GM21526 (cell line): ENCODE results near the gene MEIS2.

Experiments
- ATAC-seq: cut with Tn5 transposase; IDR thresholded peaks from one replicate; pipeline ENCODE4 v1.9.1; 2021; ENCODE audit warnings: moderate library complexity; ENCODE audit not compliant: unreplicated experiment, low FRiP score

MEIS2 gene

DNA sequence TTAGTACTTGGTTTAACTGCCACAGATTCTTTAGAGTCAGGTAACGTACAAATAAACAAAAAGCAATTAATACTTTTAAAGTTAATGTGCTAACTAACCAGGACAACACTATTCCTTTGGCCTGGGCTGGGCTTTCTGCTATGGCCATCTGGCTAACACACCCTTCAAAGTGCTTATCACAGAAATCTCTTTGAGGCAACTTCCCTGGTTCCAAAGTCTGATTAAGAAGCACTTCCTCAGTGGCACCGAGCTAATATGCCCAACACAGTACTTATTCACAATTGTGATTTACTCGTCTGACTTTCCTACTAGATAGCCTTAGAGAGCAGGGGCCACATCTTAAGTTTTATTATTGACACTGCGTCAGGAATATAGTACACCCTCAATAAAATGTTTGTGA is 191.4 kb downstream of the MEIS2 start:
- ATAC-seq, result no peak

DNA sequence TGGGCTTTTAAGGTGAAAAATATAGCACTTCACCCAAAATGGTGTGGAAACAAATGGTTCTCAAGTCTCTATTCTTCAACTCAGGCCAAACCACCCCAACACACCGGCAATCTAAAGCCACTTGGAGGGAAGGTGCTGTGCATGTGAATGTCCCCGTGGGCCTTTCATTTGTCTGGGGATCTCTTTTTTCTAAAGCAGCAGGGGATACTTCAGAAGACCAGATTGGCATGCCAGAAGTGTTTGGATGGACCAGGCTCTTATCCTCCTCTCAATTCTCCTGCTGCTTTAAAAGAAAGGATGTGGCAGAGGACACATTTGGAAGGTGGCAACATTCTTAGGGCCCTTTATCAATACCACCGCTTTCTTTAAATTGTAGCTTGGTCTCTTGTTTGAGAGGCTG is 193.1 kb downstream of the MEIS2 start:
- no peak for ATAC-seq

DNA sequence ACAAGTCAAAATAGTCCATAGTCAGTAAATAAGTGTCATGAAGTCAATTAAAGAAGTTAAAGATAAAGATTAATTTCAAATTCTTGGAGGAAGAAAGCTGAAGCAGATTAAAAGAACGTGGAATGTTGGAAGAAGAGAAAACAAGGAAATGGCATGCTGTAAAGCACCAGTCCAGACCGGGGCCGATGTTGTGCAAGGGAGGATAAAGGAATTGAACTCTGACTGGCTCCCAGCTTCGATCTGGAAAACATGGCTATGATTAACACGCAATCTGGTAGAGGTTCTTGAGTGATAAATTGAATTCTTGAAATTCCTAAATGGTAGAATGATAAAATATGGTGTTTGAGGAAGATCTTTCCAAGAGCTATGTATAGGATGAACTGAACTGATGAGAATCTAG is 194.4 kb downstream of the MEIS2 start:
- ATAC-seq, result no peak

DNA sequence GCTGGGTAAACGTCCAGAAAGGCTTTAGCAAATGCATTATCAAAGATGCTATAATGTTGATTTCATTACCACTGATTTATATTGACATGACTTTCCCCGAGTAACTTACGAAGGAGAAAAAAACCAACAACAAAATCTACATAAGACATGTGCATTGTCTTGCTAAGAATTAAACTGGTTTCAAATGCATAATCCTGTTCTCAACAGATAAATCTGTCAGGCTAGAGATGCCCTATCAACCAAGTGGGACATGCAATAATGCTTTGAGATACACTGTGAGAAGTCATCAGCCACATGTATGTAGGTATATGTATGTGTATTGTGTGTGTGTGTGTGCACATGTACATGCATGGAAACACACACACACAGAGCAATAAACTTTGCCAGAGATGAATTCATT is 195.6 kb downstream of the MEIS2 start:
- no peak for ATAC-seq

DNA sequence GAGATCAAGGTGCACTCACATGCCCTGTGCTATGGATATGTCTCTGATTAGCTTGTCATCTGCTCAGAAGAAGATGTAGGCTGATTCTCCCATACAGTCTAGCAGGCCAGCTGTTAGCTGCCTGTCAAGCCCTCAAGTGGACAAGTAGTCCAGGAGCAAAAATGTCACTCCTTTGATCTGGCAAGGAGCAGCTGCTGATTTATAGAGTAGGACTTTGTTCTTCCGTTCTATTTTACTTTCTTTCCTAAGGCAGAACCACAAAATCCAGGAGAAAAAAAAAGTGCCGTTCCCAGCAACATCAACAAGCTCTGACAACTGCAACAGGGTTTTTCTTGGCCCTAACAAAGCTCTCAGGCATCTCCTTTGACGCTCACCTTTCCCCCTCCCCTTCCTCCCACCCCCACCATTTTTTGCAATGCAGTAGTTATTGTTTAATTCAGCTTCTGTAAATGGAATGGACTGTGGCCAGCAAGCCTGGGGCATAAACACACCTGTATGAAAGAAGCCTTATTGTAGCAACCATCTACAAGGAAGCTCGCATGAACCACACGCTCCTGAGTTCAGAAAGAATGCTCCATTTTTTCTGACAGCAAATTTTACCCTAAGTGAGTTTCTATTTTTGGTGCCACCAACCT is 196.3 kb downstream of the MEIS2 start:
- no peak for ATAC-seq

DNA sequence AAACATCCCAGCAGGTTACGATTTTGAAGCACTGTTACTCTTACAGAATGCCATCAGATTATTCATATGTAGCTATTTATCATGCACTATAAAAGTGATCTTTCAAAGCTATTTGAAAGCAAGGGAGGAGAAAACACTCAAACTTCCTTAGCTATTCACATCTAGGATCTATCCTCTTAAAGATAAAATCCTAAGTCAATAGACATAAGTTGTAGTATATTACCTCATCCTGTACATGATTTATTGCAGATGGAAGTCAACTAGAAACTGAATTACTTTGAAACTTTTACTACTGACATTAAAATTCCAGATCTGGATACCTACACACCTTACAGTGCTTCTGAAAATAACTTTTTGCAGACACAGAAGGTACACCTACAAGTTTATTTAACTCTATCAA is 197.2 kb downstream of the MEIS2 start:
- ATAC-seq, result no peak

DNA sequence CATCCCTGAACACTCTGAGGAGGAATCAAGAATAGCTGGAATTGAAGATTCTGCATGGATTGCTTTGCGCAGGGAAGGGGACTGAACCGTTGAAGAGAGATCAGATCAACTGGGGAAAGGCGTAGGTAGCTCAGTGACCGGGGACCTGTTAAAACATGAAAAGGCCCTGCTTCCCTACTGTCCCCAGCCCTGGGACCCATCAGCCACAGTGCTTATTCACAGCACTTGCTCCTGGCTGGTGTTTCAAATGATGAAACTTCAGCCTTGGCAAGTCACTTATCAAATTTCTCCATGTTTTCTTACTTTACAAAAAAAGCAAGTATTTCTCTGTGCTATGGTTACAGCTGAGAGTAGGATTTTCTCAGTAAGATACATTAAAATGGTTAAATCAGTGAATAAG is 199.3 kb downstream of the MEIS2 start:
- ATAC-seq, result no peak

DNA sequence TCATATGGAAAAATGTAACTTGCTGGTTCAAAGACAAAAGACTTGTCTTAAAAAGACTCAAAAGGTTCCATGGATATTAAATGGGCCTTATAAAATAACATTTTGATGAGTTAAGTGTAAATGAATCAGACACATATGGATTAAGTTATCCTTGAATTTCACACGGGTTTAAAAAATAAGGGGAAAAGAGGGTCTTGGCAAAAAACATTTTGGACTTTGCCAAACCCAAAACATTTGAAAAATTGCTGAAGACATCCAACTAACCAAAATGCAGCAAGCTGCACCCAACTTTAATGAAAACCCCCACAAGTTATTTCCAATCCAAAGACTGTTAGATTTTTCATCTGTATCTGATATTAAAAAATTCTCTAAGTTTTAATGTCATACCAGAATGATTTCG is 200.7 kb downstream of the MEIS2 start:
- no peak for ATAC-seq

DNA sequence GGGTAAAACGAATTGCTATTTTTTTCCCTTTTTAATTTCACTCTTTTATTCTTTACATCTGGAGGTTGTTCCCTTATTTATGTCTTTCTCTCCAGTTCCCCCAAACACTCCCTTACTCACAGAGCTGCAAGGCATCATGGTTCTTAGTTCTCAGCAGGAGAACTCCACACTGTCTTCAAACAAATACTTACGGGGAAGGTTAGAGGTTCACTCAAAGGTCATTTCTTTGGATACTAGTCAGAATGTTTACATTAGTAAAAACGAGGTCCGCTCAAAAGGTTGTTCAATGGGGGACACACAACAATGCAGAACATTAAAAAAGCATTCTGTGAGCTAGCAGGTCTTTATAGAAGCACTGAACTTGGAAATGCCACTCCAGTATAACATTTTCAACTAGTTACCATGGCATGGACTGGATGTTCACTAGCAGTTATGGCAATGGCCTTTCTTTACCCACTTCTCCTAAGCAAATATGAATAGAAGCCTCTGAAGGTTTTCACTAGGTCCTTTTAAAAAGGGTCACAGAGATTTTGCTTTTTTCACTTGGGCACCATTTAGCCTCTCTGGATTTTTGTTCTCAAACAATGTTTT is 201.7 kb downstream of the MEIS2 start:
- ATAC-seq, result no peak

DNA sequence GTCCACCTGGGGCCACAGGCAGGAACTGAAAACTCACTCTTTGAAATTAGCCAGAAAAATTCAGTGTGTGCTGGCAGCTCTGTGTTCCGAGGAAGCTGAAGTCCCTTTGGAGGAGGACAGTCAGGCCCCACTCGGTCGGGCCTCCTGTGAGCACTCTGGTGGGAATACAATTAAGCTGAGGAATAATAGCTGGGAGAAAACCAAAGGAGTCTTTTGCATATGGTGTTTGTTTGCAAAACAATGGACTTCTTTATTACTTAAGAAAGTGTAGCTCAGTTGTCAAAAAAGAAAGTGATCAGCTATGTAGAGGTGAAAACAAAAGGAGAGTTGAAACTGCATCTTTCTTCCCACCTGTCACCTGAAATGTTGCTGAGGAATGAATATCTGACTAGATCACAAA is 202.5 kb downstream of the MEIS2 start:
- ATAC-seq, result no peak

DNA sequence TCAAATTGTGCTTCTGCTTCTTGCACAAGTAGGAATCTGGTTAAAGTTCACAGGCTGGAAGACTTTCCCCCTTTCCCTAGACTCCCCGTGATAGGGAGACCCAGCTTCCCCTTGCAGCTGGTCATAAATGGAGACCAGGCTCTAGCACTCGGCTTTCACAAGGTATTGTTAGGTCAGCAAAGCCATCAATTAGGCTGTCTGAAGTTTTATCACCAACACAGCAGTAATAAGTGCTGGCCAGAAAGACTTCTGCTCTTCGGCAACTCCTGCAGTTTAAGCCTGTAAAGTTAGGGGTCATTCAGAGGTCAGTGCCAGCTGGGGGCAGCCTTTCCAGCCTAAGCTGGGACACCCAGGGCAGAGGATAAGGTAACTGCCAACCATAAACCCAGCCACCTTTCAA is 203.4 kb downstream of the MEIS2 start:
- ATAC-seq, result no peak

DNA sequence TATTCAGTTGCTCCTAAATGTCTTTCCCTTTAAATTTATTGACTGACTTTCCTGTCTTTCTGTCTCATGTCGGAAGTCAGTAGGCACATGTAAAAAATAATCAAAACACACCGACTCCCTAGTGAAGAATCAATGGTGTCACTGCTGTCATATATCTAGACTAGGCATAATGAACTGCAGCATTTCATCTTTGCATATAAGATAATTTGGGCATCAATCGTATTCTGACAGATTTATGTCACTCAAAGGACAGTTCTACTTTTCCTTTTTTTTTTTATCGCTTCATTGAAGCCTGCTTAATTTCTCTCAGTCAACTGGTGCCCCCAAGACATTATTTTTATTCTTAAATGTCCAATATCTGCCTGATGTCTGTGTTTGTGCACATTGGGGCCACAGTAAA is 206.3 kb downstream of the MEIS2 start:
- ATAC-seq, result no peak

DNA sequence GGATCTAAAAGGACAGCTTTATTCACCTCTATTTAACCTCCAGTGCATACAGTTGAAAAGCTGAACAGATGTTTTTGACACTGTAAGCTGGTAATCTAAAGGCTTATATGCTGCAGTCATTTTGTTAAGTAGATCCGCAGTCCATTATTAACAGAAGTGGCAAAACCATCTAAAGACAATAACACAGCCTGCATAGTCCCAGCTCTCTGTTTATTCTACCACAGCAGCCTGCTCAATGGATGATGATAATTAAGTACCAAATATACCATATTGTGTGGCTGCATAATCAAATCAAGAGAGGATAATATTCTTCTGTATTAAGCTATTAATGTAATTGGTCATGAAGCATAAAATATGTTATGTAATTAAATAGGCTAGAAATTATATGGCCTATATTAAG is 207.1 kb downstream of the MEIS2 start:
- no peak for ATAC-seq

DNA sequence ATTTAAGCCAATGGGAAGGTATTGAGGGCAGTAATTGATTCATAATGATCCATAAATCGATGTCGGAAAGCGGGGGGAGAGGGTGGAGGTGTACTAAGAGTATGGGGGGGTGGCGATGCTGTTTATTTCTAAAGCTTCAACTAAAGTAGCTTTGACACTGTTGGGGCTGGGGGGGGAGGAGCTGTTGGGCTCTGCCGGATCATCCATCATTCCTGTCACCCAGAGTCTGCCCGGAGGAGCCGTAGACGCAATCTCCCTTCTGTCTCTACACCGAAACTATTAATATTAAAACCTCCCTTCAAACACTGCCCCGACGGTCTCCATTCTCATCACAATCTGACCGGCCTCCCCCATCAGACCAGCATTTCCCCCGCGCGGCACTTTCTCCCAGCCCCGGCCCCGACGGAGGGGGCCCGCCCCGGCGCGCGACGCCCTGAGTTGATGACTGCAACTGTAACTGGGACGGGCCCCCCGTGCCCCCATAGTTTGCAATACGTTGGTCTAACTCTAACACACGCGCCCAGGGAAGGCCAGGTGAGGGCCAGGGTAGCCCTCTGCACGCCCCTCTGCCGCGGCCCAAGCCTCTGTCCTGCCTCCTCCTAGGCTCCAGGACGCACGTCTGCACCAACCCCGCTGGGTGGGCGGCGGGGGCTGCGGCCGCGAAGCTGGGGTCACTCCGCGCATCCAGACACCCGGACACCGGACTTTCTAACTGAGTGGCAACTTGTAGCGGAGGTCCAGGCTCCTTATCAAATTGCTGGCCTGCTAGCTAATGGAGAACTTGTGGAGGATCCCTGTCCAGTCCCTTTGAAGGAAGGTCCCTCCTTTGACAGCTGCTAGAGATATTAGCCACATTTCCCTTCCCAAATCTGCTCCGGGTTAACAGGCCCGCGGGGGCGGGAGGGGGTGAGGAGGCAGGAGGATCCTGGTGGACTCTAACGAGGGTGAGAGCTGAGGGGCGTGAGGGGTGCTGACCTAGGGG is 212.0 kb downstream of the MEIS2 start:
- no peak for ATAC-seq

DNA sequence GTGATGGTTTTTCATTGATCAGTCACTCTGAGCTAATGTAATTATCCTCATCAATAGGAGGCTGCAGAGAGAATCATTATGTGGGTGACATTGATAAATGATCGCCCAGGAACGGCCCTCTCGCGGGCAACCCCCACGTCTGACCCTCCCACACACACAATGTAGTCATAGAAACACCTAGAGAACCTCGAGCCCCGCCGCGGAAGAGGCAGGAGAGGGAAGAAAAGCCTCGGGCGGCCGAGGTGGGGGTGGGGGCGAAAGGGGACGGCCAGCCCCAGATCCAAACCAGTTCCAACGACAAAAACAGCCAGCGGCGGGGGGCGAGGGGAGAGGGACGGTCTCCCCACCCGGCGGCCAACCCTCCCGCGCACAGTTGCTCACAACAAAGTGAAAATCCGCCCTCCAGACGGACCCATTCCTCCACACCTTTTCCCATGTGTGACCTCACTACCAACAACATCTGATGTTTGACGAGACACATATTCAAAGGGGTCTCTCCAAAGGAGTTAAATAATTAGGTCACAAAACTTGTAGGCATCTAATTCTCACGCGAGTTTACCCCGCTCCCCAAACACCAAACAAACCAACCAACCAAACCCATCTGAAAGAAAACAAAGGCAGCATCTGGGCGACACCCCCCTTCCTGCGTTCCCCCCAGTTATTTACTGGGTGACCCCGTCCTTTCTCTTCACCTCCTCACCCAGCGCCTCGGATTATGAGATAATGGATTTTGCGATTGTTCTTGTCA is 213.0 kb downstream of the MEIS2 start:
- no peak for ATAC-seq

DNA sequence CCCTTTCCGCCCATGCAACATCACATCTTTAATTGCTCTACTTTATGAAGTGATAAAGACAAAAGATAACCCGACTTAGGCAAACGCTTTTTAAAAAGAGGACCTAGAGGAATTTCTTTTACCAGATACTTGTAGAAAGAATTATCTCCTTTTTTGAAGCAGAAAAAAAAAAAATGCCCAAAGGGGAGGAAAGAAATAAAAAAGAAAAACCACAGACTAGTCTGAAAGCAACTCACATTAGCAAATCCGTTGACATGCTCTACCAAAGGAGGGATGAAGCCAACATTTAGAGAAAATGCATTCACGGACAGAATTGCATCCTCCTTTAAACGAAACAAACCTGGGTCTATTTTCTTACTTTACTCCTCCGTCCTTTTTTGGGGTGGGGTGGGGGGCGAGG is 213.6 kb downstream of the MEIS2 start:
- no peak for ATAC-seq

DNA sequence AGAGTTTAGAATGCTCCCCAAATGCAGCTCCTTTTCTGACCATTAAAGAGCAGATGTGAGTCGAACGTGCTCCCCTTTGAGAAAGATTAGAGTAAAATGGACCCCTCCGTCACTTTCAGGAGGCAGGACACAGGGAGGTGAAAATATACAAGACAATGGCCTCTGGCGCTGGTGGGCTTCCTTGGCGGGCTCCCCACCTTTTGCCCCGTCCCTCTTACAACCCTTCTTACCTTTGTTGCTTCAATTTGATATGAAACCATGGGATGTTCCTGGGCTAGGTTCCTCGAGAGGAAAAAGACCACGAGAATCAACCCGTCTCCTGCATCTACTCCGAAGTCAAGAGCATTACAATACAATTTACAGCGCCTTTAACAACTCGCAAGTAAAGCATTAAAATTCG is 214.2 kb downstream of the MEIS2 start:
- ATAC-seq, result no peak

DNA sequence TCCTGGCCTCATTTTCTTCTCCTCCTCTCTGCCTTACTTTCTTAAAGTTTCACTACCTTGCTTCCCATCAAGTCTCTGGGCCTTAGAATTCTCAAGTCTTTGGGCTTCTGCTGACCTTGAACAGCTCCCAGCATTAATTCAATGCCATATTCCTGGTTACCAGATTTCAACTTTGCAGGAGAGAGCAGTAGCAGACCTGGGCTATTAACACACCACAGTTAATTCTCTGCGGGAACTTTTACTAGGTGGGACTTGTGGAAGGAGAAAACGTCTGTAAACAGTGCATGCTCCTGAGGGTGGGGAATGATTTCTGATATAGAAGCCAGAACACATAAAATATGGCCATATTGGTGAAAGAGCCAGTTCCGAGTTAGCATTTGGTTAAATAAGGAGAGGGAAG is 214.6 kb downstream of the MEIS2 start:
- ATAC-seq, result no peak

DNA sequence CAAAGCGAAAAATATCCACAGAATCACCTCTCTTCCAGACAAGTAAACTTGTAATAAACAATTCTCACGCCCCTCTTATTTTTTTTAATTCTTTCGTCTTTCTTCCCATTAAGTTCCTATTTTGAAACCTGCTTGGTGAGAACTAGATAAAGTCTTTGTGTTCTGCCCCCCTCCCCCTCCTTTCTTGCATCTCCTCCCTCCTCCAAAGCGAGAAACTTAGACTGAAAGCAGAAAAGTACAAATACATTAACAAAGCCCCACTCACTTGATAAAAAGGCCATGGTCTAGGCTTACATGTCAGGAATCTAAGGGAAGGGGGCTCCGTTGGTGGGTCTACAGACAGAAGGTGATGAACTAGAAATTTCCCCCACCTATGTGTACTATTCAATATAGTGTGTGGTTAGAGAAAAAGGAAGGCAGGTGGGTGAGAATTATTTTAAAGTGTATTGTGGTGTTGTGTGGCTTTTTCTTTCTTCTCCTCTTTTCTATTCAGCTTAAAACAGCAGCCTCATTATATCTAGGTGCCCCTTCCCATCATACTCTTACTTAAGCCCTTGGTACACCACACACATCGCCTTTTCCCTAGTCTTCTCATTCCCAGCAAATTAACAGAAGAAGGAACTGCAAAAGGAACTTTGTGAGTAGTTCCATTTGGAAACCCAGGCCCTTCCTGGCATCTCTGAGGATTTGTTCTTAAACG is 215.3 kb downstream of the MEIS2 start:
- no peak for ATAC-seq

DNA sequence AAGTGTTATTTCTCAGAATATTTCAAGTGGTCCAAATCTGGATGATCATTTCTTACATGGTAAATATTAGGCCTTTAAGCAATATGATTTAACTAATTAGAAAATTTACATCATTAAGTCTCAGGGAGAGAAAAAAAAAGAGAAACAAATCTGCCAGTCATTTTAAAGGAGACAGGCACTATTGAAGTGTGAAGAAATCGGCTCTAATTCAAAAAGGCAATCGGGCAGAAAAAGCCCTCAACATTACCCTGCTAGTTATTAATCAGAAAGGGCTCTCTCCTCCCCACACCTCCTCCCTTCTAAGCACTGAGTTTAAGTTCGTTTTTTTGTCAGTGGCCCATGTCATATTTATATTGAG is 215.9 kb downstream of the MEIS2 start:
- ATAC-seq, result no peak
